Measurements from ENCODE around the gene TBRG4. TPM values are rescaled to one million over a fixed set of nuclear protein-coding genes. Genes with fewer than 3 reads are reported as not detected.
A peak's percentile ranks its signal among the peaks of the same experiment; 100 is the strongest.

Gene TBRG4
- total and polyA plus RNA-seq, 3 experiments from 2014 or later, result 58.9 to 203 (median 198) TPM

GRCh38 chr7:45130910-45131309 is 19.4 kb upstream of the TBRG4 start:
- Histone ChIP-seq H3K27me3 (ENCODE audit: insufficient read depth, low read length, poor library complexity, severe bottlenecking) (no peaks in the 10 kb centered on the region), H3K27ac (ENCODE audit: low read depth, low read length) (no peak overlapping the region), H3K36me3 (ENCODE audit: insufficient read depth, low read length) (no peaks in the 10 kb centered on the region), H3K9me3 (ENCODE audit: low read length) (no peaks in the 10 kb centered on the region), H3K4me3 (ENCODE audit: low read length) (no peak overlapping the region), H3K4me1 (ENCODE audit: insufficient read depth, low read length) (peaks cover 4% of the 10 kb centered on the region)
- Mint-ChIP-seq H3K4me3 (no peak overlapping the region), H3K9me3 (no peaks in the 10 kb centered on the region), H3K4me1 (peaks cover 0 to 4% (median under 1%) of the 10 kb centered on the region in 3 donors), H3K27ac (peak overlapping the region in 1 of 8 donors; percentile 85), H3K36me3 (no peaks in the 10 kb centered on the region), H3K27me3 (no peaks in the 10 kb centered on the region)
- ChIA-PET CTCF (interaction anchor here (0.6 to 2.2 kb wide), 2 partner anchors 10 to 21 kb away, joined by 3 to 5 read pairs; no protein-coding TSS in a partner anchor), POLR2A (no interaction called here)
- peak in 1 of 5 donors; percentile 21 for DNase-seq

- Histone ChIP-seq H3K36me3 (ENCODE audit: insufficient read depth, low read length) (no peaks in the 10 kb centered on the region), H3K27ac (ENCODE audit: low read depth, low read length) (no peak overlapping the region), H3K9me3 (ENCODE audit: low read length) (no peaks in the 10 kb centered on the region), H3K27me3 (ENCODE audit: insufficient read depth, low read length, poor library complexity, severe bottlenecking) (no peaks in the 10 kb centered on the region), H3K4me1 (ENCODE audit: insufficient read depth, low read length) (no peaks in the 10 kb centered on the region), H3K4me3 (ENCODE audit: low read length) (no peak overlapping the region)
- ChIA-PET POLR2A (no interaction called here), CTCF (no interaction called here)
- Mint-ChIP-seq H3K27me3 (no peaks in the 10 kb centered on the region), H3K27ac (peak overlapping the region in 4 of 8 donors; percentile 33 to 63 (median 58)), H3K4me1 (no peaks in the 10 kb centered on the region), H3K9me3 (no peaks in the 10 kb centered on the region), H3K4me3 (no peak overlapping the region), H3K36me3 (no peaks in the 10 kb centered on the region)
- DNase-seq, result no peak
Observed at GRCh38 chr7:45129906-45130305, 18.4 kb upstream of the TBRG4 start.

GRCh38 chr7:45129181-45129800 is 17.8 kb upstream of the TBRG4 start:
- ChIA-PET CTCF (no interaction called here), POLR2A (no interaction called here)
- Mint-ChIP-seq H3K27me3 (no peaks in the 10 kb centered on the region), H3K36me3 (no peaks in the 10 kb centered on the region), H3K9me3 (no peaks in the 10 kb centered on the region), H3K27ac (peak overlapping the region in 3 of 8 donors; percentile 33 to 81 (median 79)), H3K4me1 (no peaks in the 10 kb centered on the region), H3K4me3 (no peak overlapping the region)
- Histone ChIP-seq H3K9me3 (ENCODE audit: low read length) (no peaks in the 10 kb centered on the region), H3K27me3 (ENCODE audit: insufficient read depth, low read length, poor library complexity, severe bottlenecking) (no peaks in the 10 kb centered on the region), H3K4me3 (ENCODE audit: low read length) (no peak overlapping the region), H3K4me1 (ENCODE audit: insufficient read depth, low read length) (no peaks in the 10 kb centered on the region), H3K36me3 (ENCODE audit: insufficient read depth, low read length) (no peaks in the 10 kb centered on the region), H3K27ac (ENCODE audit: low read depth, low read length) (no peak overlapping the region)
- no peak for DNase-seq

- no peaks in the 10 kb centered on the region for H3K9me3 ChIP-seq (ENCODE audit: low read length)
- no peaks in the 10 kb centered on the region for H3K36me3 ChIP-seq (ENCODE audit: insufficient read depth, low read length)
- Mint-ChIP-seq H3K27ac (peak overlapping the region in 1 of 8 donors; percentile 54), H3K4me1 (peaks cover 15 to 17% (median 15%) of the 10 kb centered on the region in 3 donors), H3K27me3 (no peaks in the 10 kb centered on the region), H3K4me3 (no peak overlapping the region), H3K36me3 (no peaks in the 10 kb centered on the region), H3K9me3 (no peaks in the 10 kb centered on the region)
- H3K27me3 ChIP-seq (ENCODE audit: insufficient read depth, low read length, poor library complexity, severe bottlenecking), result no peaks in the 10 kb centered on the region
- ChIA-PET CTCF (interaction anchor here (1.3 kb wide), 1 partner anchor 154 kb away, joined by 3 read pairs; no protein-coding TSS in a partner anchor), POLR2A (no interaction called here)
- no peak overlapping the region for H3K27ac ChIP-seq (ENCODE audit: low read depth, low read length)
- H3K4me1 ChIP-seq (ENCODE audit: insufficient read depth, low read length), result peaks cover 23% of the 10 kb centered on the region
- DNase-seq, result no peak
- H3K4me3 ChIP-seq (ENCODE audit: low read length), result no peak overlapping the region
Observed at GRCh38 chr7:45126920-45127319, 15.4 kb upstream of the TBRG4 start.

- peaks cover 15 to 17% (median 16%) of the 10 kb centered on the region in 3 donors for H3K4me1 Mint-ChIP-seq
- DNase-seq, result no peak
- Histone ChIP-seq H3K4me3 (ENCODE audit: low read length) (no peak overlapping the region), H3K9me3 (ENCODE audit: low read length) (no peaks in the 10 kb centered on the region), H3K27me3 (ENCODE audit: insufficient read depth, low read length, poor library complexity, severe bottlenecking) (no peaks in the 10 kb centered on the region), H3K36me3 (ENCODE audit: insufficient read depth, low read length) (no peaks in the 10 kb centered on the region), H3K4me1 (ENCODE audit: insufficient read depth, low read length) (peaks cover 23% of the 10 kb centered on the region), H3K27ac (ENCODE audit: low read depth, low read length) (no peak overlapping the region)
- H3K9me3 Mint-ChIP-seq, result no peaks in the 10 kb centered on the region
- CTCF ChIA-PET, result interaction anchor here (1.3 kb wide), 1 partner anchor 153 kb away, joined by 3 read pairs; no protein-coding TSS in a partner anchor
- H3K4me3 Mint-ChIP-seq, result no peak overlapping the region
- peak overlapping the region in 4 of 8 donors; percentile 43 to 83 (median 54) for H3K27ac Mint-ChIP-seq
- H3K36me3 Mint-ChIP-seq, result no peaks in the 10 kb centered on the region
- POLR2A ChIA-PET, result no interaction called here
- no peaks in the 10 kb centered on the region for H3K27me3 Mint-ChIP-seq
Observed at GRCh38 chr7:45126201-45126600, 14.7 kb upstream of the TBRG4 start.

GRCh38 chr7:45125193-45125904 is 13.9 kb upstream of the TBRG4 start:
- H3K4me1 Mint-ChIP-seq, result peaks cover 15 to 17% (median 17%) of the 10 kb centered on the region in 3 donors

GRCh38 chr7:45123913-45124710 is 12.6 kb upstream of the TBRG4 start:
- H3K4me1 Mint-ChIP-seq, result peaks cover 15 to 17% (median 17%) of the 10 kb centered on the region in 3 donors
- peaks cover 23% of the 10 kb centered on the region for H3K4me1 ChIP-seq (ENCODE audit: insufficient read depth, low read length)
- no peaks in the 10 kb centered on the region for H3K9me3 ChIP-seq (ENCODE audit: low read length)
- H3K36me3 ChIP-seq (ENCODE audit: insufficient read depth, low read length), result no peaks in the 10 kb centered on the region
- ChIA-PET POLR2A (no interaction called here), CTCF (interaction anchor here (0.8 to 3.1 kb wide), 3 partner anchors 12 to 267 kb away, joined by 3 to 18 read pairs (median 3); no protein-coding TSS in a partner anchor)
- H3K27me3 ChIP-seq (ENCODE audit: insufficient read depth, low read length, poor library complexity, severe bottlenecking), result no peaks in the 10 kb centered on the region
- peak overlapping the region in 5 of 8 donors; percentile 76 to 97 (median 92) for H3K27ac Mint-ChIP-seq
- DNase-seq, result no peak
- H3K4me3 ChIP-seq (ENCODE audit: low read length), result no peak overlapping the region
- H3K27me3 Mint-ChIP-seq, result no peaks in the 10 kb centered on the region
- H3K9me3 Mint-ChIP-seq, result no peaks in the 10 kb centered on the region
- H3K36me3 Mint-ChIP-seq, result peaks cover 0 to 3% (median 0%) of the 10 kb centered on the region in 3 donors
- no peak overlapping the region for H3K27ac ChIP-seq (ENCODE audit: low read depth, low read length)
- peak overlapping the region in 2 of 7 donors; percentile 52 to 56 for H3K4me3 Mint-ChIP-seq

More at GRCh38 chr7:45125193-45125904, 13.9 kb upstream of the TBRG4 start:
- POLR2A ChIA-PET, result no interaction called here
- Histone ChIP-seq H3K27me3 (ENCODE audit: insufficient read depth, low read length, poor library complexity, severe bottlenecking) (no peaks in the 10 kb centered on the region), H3K9me3 (ENCODE audit: low read length) (no peaks in the 10 kb centered on the region), H3K4me3 (ENCODE audit: low read length) (no peak overlapping the region), H3K36me3 (ENCODE audit: insufficient read depth, low read length) (no peaks in the 10 kb centered on the region), H3K27ac (ENCODE audit: low read depth, low read length) (no peak overlapping the region), H3K4me1 (ENCODE audit: insufficient read depth, low read length) (peaks cover 23% of the 10 kb centered on the region)
- H3K27ac Mint-ChIP-seq, result peak overlapping the region in 4 of 8 donors; percentile 19 to 81 (median 69)
- H3K4me3 Mint-ChIP-seq, result peak overlapping the region in 1 of 7 donors; percentile 40
- no peaks in the 10 kb centered on the region for H3K9me3 Mint-ChIP-seq
- CTCF ChIA-PET, result interaction anchor here (1.0 to 3.1 kb wide), 2 partner anchors 11 to 268 kb away, joined by 3 to 18 read pairs; no protein-coding TSS in a partner anchor
- H3K27me3 Mint-ChIP-seq, result no peaks in the 10 kb centered on the region
- H3K36me3 Mint-ChIP-seq, result no peaks in the 10 kb centered on the region
- DNase-seq, result no peak
